ENCODE results near the gene SSTR3.
"Not testable (repeated sequence)": the region's sequence is repeated elsewhere in the genome, so short reads cannot be mapped to it uniquely, and the experiment has no call there.

The SSTR3 gene

DNA sequence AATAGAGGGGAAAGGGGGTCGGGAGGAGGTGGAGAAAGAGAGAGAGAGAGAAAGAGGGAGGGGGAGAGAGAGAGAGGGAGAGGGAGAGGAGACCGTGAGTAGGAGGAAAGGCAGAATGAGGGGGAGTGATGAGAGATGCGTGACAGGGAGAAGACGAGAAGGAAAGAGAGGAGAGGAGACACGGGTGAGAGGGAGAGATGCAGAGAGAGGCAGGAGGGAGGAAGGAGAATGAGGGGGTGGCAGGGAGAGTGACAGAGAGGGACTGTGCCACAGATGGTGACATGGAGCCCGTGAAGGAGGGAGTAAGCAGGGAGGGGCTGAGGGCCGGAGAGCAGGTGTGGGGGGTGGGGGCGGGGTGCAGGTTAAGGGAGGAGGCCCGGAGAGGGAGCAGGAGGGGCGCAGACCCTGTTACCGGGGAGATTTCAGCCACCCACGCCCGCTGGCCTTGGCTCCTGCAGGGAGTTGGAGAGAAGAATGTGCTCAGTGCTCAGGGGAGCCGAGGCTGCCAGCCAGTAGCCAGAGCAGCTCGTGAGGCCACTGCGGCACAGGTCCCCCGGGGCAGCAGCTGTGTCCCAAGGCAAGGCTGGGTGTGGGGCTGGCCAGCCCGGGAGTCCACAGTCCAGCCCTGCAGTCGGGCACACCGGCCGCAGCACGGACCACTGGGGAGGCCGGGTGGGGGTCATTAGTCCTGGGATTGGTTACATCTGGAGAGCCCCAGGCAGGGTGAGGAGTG is at the start of gene SSTR3:
TSS of gene SSTR3 (minus strand) at position 304 of the 733 bp plus-strand sequence. CDS start 4,674 bp downstream, outside the sequence.
- H2AFZ ChIP-seq (ENCODE audit: low read depth, low read length), result no peak within 1 kb of the TSS
- H3K27me3 ChIP-seq (ENCODE audit: insufficient read depth, low read length), result peaks cover 25% of the 10 kb centered on the region
- H3K36me3 ChIP-seq (ENCODE audit: insufficient read depth, low read length), result no peaks in the 10 kb centered on the region
- peaks cover 10% of the 10 kb centered on the region for H3K4me1 ChIP-seq (ENCODE audit: insufficient read depth, low read length)
- no peak within 1 kb of the TSS for H3K4me3 ChIP-seq (ENCODE audit: low read length)
- no peaks in the 10 kb centered on the region for H3K9me3 ChIP-seq (ENCODE audit: low read length)

DNA sequence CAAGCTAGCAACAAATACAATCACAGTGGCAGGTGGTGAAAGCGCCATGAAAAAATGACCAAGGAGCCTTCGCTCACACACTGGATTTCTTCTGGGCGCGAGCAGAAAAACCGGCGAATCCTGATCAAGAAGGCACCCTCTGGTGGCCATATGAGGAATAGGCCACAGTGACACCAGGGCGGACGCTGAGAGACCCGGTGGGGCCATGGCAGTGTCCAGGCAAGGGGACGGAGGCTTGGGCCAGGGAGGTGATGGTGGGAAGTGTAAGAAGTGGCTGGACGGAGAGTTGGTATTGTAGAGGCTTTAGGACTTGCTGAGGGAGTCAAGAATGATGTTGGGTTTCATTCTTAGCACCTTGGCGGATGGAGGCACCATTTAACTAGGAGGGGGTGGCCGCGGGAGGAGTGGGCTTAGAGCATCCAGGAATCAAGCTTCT is 48.6 kb upstream of the SSTR3 start:
- Histone ChIP-seq H3K4me3 (ENCODE audit: low read length) (no peak overlapping the region), H3K9me3 (ENCODE audit: low read length) (peaks cover 10% of the 10 kb centered on the region), H3K36me3 (ENCODE audit: insufficient read depth, low read length) (no peaks in the 10 kb centered on the region), H2AFZ (ENCODE audit: low read depth, low read length) (no peak overlapping the region), H3K4me1 (ENCODE audit: insufficient read depth, low read length) (peaks cover 6% of the 10 kb centered on the region), H3K27me3 (ENCODE audit: insufficient read depth, low read length) (peaks cover 5% of the 10 kb centered on the region)

DNA sequence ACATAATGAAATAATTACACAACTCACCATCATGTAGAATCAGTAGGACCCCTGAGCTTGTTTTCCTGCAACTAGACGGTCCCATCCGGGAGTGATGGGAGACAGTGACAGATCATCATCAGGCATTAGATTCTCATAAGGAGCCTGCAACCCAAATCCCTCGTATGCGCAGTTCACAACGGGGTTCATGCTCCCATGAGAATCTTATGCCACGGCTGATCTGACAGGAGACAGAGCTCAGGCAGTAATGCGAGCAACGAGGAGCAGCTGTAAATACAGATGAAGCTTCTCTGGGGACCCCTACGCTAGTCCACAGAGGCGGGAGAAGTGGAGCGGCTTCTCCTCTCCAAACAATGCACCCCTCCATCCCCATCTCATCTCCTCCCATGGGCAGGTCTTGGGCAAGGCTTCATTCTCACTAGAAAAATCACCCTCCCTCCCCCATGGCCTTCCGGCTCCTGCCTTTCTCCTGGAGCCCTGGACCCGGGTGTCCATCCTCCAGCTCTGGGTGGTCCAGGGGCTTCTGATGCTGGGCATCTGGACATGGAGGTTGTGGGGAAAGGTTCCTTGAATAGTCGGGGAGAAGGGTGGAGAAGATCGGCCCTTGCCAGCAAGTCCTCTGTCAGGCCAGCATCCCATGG is 48.0 kb upstream of the SSTR3 start:
- Histone ChIP-seq H3K9me3 (ENCODE audit: low read length) (peaks cover 10% of the 10 kb centered on the region), H3K4me3 (ENCODE audit: low read length) (no peak overlapping the region), H3K27me3 (ENCODE audit: insufficient read depth, low read length) (peaks cover 5% of the 10 kb centered on the region), H3K4me1 (ENCODE audit: insufficient read depth, low read length) (peaks cover 6% of the 10 kb centered on the region), H3K36me3 (ENCODE audit: insufficient read depth, low read length) (no peaks in the 10 kb centered on the region), H2AFZ (ENCODE audit: low read depth, low read length) (no peak overlapping the region)

DNA sequence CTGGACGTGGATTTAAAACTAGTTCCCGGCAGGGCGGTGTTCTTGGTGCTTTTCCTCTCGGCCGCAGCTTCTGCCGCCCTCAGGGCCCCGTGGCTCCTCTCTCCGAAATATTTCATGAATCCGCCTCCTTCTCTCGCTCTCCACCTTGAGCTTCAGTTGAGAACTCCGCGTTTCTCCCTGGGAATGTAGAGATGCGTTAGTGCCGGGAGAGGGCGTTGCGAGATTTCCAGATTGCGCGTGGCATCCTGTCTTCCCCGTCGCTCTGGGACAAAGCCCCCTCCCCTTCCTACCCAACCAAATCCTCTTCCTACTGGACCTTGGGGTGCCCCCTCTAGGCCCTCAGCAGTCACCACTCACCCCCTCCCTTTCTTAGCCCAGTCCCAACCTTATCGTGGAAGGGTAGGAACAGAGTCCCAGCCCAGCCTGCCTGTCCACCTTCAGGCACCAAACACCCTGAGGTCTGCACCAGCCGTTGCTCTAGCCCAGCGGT is 47.3 kb upstream of the SSTR3 start:
- no peak overlapping the region for H3K4me3 ChIP-seq (ENCODE audit: low read length)
- H3K9me3 ChIP-seq (ENCODE audit: low read length), result peaks cover 10% of the 10 kb centered on the region
- H3K27me3 ChIP-seq (ENCODE audit: insufficient read depth, low read length), result peaks cover 5% of the 10 kb centered on the region

DNA sequence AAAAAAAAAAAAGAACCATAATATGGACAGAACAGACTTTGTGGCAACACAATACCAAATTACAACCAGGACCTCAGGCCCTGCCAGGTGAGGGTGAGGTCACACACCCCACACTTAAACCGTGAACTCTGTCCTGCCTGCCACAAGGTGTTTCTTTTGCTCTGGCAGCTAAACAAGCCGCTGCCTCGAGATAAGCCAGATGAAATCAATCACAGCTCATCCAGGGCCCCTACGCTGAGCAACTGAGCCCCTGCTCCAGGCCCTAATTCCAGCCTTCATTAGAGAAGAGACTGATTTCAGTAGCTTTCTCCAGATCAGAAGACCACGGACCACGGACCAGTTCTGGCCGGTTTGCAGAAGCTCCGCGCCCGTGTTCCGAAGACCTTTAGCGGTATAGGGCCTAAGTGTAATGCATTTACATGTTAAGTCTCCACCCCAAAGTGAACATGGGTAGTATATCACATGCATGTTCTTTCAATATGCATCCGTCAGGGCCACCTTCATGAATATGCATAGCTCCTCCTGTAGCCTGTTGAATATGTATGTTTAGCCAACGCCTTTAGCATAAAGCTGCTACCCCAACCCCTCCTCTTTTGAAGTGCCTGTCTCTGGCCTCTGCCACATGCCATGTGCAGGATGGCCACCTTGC is 46.6 kb upstream of the SSTR3 start:
- Histone ChIP-seq H3K27me3 (ENCODE audit: insufficient read depth, low read length) (peaks cover 3% of the 10 kb centered on the region), H3K4me1 (ENCODE audit: insufficient read depth, low read length) (peaks cover 6% of the 10 kb centered on the region), H3K9me3 (ENCODE audit: low read length) (peaks cover 3% of the 10 kb centered on the region), H3K36me3 (ENCODE audit: insufficient read depth, low read length) (no peaks in the 10 kb centered on the region), H3K4me3 (ENCODE audit: low read length) (no peak overlapping the region), H2AFZ (ENCODE audit: low read depth, low read length) (no peak overlapping the region)

More for the DNA sequence above, 47.3 kb upstream of the SSTR3 start:
- Histone ChIP-seq H3K4me1 (ENCODE audit: insufficient read depth, low read length) (peaks cover 6% of the 10 kb centered on the region), H2AFZ (ENCODE audit: low read depth, low read length) (no peak overlapping the region), H3K36me3 (ENCODE audit: insufficient read depth, low read length) (no peaks in the 10 kb centered on the region)

DNA sequence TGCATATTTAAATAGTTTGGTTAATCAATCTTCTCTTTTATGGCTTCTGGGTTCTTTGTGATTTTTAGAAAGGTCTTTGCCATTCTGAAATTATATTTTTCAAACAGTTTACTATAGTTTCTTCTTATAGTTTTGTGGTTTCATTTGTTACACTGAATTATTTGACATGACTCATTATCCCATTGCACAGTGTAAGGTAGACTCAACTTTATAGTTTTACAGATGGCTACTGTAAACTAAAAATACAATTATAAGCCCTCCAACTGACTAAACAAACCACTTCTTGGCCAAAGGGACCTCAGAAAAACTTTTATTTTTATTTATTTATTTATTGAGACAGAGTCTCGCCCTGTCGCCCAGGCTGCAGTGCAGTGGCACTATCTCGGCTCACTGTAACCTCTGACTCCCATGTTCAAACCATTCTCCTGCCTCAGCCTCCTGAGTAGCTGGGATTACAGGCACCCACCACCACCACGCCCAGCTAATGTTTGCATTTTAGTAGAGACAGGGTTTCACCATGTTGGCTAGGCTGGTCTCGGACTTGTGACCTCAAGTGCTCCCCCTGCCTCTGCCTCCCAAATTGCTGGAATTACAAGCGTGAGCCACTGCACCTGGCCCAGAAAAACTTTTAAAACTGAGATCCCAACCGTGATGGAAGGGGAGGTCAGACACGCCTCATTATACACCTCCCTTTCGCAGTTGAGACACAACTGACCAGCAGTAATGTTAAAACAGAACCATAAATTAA is 45.9 kb upstream of the SSTR3 start:
- H3K4me1 ChIP-seq (ENCODE audit: insufficient read depth, low read length), result peaks cover 6% of the 10 kb centered on the region

DNA sequence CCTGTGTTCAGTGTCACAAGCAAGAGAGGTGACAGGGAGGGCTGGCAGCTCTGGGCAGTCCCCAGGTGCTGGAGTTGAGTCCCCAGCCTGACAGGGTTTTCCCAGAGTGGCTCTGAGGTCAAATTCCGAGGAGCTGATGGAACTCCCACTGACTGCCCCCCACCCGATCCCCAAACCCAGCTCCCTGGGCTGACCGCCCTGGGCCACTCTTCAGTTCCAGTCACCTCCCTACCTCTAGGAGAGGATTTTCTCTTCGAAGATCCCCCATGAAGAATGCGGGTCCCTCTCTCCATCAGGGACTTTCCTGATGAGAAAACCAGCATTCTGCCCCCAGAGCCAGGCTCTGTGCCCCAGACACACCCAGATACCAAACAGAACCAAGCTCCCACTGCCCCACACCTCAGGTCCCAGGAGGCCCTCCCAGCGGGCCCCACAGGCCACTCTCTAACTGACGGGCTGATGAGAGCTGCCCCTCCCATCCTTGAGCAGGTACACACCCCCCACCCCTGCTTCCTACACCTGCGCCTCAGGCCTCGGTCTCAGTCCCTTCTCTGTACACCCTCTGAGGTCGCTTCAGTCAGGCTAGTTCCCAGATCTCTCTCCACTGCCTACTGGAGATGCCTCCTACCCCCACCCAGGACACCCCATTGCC is 43.9 kb upstream of the SSTR3 start:
- no peaks in the 10 kb centered on the region for H3K9me3 ChIP-seq (ENCODE audit: low read length)
- no peaks in the 10 kb centered on the region for H3K36me3 ChIP-seq (ENCODE audit: insufficient read depth, low read length)
- no peak overlapping the region for H2AFZ ChIP-seq (ENCODE audit: low read depth, low read length)
- H3K4me1 ChIP-seq (ENCODE audit: insufficient read depth, low read length), result peaks cover 6% of the 10 kb centered on the region
- no peak overlapping the region for H3K4me3 ChIP-seq (ENCODE audit: low read length)
- H3K27me3 ChIP-seq (ENCODE audit: insufficient read depth, low read length), result peaks cover 6% of the 10 kb centered on the region

More for the DNA sequence above, 45.9 kb upstream of the SSTR3 start:
- Histone ChIP-seq H3K27me3 (ENCODE audit: insufficient read depth, low read length) (peaks cover 3% of the 10 kb centered on the region), H3K4me3 (ENCODE audit: low read length) (no peak overlapping the region), H3K36me3 (ENCODE audit: insufficient read depth, low read length) (no peaks in the 10 kb centered on the region), H3K9me3 (ENCODE audit: low read length) (no peaks in the 10 kb centered on the region), H2AFZ (ENCODE audit: low read depth, low read length) (no peak overlapping the region)

DNA sequence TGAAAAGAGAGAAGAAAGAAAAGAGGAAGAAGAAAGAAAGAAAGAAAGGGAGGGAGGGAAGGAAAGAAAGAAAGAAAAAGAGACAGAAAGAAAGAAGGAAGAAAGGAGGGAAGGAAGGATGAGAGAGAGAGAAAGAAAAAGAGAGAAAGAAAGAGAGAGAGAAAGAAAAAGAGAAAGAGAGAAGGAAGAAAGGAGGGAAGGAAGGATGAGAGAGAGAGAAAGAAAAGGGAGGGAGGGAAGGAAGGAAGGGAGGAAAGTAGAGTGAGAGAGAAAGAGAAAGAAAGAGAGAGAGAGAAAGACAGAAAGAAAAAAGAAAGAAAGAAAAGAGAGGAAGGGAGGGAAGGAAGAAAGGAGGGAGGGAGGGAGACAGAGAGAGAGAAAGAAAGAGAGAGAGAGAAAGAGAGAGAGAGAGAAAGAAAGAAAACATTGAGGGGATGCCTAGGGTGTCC is 43.3 kb upstream of the SSTR3 start:
- peaks cover 6% of the 10 kb centered on the region for H3K4me1 ChIP-seq (ENCODE audit: insufficient read depth, low read length)
- no peaks in the 10 kb centered on the region for H3K9me3 ChIP-seq (ENCODE audit: low read length)
- H3K36me3 ChIP-seq (ENCODE audit: insufficient read depth, low read length), result no peaks in the 10 kb centered on the region
- H3K27me3 ChIP-seq (ENCODE audit: insufficient read depth, low read length), result peaks cover 5% of the 10 kb centered on the region
- no peak overlapping the region for H3K4me3 ChIP-seq (ENCODE audit: low read length)
- H2AFZ ChIP-seq (ENCODE audit: low read depth, low read length), result no peak overlapping the region

DNA sequence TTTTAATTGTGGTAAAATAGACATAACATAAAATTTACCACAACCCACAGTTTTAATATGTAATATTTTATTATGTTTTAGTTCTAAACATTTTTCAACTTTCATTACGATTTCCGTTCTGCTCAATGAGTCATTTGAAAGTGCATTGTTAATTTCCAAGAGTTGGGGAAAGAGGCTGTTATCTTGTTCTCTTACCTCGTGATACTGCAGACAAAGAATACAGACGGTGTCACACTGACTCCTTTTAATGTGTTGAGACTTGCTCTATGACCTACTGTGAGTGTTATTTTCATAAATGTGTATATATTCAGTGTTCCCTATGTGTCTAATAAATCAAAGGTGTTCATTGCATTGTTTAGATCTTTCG is 42.6 kb upstream of the SSTR3 start:
- no peak overlapping the region for H3K4me3 ChIP-seq (ENCODE audit: low read length)
- H3K4me1 ChIP-seq (ENCODE audit: insufficient read depth, low read length), result peaks cover 6% of the 10 kb centered on the region
- H3K36me3 ChIP-seq (ENCODE audit: insufficient read depth, low read length), result no peaks in the 10 kb centered on the region
- no peak overlapping the region for H2AFZ ChIP-seq (ENCODE audit: low read depth, low read length)
- H3K27me3 ChIP-seq (ENCODE audit: insufficient read depth, low read length), result peaks cover 4% of the 10 kb centered on the region
- H3K9me3 ChIP-seq (ENCODE audit: low read length), result no peaks in the 10 kb centered on the region

DNA sequence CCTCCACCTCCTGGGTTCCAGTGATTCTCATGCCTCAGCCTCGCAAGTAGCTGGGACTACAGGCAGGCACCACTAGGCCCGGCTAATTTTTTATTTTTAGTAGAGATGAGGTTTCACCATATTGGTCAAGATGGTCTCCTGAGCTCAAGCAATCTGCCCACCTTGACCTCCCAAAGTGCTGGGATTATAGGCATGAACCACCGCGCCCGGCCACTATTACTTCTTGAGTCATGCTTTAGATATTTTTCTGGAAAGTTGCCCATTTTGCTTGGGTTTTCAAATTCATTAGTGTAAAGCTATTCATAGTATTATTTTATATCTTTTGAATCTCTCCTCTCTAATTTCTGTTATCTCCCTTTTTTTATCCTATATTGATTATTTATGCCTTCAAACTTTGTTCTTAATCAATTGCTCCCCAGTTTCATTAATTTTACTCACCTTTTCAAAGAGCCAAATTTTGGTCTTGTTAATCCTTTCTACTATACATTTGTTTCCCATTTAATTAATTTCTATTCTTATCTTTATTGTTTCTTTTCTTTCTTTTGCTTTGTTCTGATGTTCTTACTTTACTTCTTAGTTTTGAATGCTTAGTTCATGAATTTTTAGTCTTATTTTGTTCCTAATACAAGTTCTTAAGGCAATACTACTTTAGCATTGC is 42.1 kb upstream of the SSTR3 start:
- no peaks in the 10 kb centered on the region for H3K36me3 ChIP-seq (ENCODE audit: insufficient read depth, low read length)
- H3K4me1 ChIP-seq (ENCODE audit: insufficient read depth, low read length), result peaks cover 3% of the 10 kb centered on the region
- H3K9me3 ChIP-seq (ENCODE audit: low read length), result no peaks in the 10 kb centered on the region
- H3K27me3 ChIP-seq (ENCODE audit: insufficient read depth, low read length), result peaks cover 4% of the 10 kb centered on the region
- no peak overlapping the region for H3K4me3 ChIP-seq (ENCODE audit: low read length)
- no peak overlapping the region for H2AFZ ChIP-seq (ENCODE audit: low read depth, low read length)

DNA sequence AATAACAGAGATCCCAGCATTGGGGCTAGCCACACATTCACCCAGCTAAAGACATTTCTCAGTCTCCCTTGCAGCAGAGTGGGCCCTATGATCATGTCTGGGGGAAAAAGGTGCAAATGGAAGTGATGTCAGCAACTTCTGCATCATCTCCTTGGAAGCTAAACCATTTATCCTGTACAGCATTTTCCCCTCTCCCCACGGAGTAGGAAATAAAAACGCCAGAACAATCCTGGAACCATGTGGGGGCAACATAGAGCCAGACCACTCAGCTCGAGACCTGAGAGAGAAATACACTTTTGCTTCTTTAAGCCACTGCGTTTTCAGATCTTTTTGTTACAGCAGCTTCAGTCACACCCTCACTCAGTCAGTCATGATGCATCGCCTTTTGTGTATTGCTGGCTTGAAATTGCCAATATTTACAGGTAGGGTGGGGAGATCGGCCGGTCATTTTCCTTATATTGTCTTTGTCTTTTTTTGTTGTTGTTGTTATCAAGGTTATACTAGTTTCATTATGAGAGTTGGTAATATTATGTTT is 40.9 kb upstream of the SSTR3 start:
- no peak overlapping the region for H2AFZ ChIP-seq (ENCODE audit: low read depth, low read length)
- H3K4me3 ChIP-seq (ENCODE audit: low read length), result no peak overlapping the region
- no peaks in the 10 kb centered on the region for H3K36me3 ChIP-seq (ENCODE audit: insufficient read depth, low read length)
- H3K27me3 ChIP-seq (ENCODE audit: insufficient read depth, low read length), result peaks cover 4% of the 10 kb centered on the region
- H3K4me1 ChIP-seq (ENCODE audit: insufficient read depth, low read length), result no peaks in the 10 kb centered on the region
- no peaks in the 10 kb centered on the region for H3K9me3 ChIP-seq (ENCODE audit: low read length)

DNA sequence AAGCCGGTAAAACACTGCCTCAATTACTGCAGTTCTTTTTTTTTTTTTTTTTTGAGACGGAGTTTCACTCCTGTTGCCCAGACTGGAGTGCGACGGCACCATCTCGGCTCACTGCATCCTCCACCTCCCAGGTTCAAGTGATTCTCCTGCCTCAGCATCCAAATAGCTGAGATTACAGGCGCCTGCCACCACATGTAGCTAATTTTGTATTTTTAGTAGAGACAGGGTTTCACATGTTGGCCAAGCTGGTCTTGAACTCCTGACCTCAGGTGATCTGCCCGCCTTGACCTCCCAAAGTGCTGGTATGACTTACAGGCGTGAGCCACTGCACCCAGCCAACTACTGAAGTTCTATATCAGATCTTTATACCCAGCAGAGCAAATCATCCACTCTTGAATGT is 39.6 kb upstream of the SSTR3 start:
- H2AFZ ChIP-seq (ENCODE audit: low read depth, low read length); H3K36me3 ChIP-seq (ENCODE audit: insufficient read depth, low read length); H3K4me1 ChIP-seq (ENCODE audit: insufficient read depth, low read length); H3K9me3 ChIP-seq (ENCODE audit: low read length); H3K27me3 ChIP-seq (ENCODE audit: insufficient read depth, low read length); H3K4me3 ChIP-seq (ENCODE audit: low read length): not testable (repeated sequence)
